ENCODE measurements around the gene ASTN2. TPM values are rescaled to one million over a fixed set of nuclear protein-coding genes. Genes with fewer than 3 reads are reported as not detected.

ASTN2 gene
- total and polyA plus RNA-seq, 2 experiments from 2014 or later = 5.8 to 7.5 TPM

DNA sequence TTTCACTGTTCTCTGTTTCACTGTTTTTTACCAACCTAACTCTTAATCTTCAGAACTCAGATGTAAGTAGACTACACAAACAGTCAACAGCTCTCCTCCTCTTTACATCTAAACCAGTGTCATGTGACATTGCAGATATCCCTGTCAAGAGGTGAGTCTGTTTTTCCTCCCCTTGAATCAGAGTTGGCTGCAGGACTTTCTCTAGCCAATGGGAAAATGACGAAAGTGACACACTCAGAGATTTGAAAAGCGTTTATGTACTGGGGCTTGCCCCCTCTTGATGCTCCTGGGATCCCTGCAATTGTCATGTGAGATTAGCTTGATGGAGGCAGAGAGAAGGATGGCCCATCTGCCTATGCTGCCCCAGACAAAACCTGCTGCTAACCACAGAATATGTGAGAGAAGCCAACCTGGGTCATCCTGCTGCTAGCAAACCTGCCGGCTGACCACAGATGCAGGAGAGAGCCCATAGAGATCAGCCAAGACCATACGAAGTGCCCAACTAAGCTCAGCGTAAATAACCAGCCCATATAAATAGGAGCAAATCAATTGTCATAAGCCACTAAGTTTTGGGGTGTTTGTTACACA is 111.1 kb downstream of the ASTN2 start:
- H3K27ac ChIP-seq = no peak overlapping the region

DNA sequence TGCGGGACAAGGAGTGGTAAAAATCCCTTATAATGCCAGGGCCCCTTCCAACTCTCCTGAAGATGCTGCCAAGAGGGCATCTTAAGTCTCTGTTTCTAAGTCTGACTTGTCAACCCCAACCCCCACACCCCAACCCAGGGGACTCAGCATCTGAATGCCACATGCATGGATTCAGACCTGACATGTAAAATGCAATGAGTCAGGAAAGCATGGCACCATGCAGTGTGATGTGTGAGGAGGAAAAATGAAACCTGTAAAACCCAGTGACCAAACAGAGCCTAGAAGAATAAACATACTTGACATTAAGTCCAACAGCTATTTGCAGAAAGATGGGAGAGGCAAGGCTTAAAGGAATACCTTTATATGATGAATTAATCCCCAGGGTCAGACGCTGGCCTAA is 112.4 kb downstream of the ASTN2 start:
- no peaks in the 10 kb centered on the region for H3F3A ChIP-seq (ENCODE audit: insufficient read depth)
- H3K4me1 ChIP-seq (ENCODE audit: insufficient read depth) = no peaks in the 10 kb centered on the region
- no peaks in the 10 kb centered on the region for H3K36me3 ChIP-seq (ENCODE audit: low read depth)
- no peak overlapping the region for H3K4me3 ChIP-seq
- H3K27me3 ChIP-seq (replicated peaks; ENCODE audit: insufficient read depth) = no peaks in the 10 kb centered on the region
- H3K9me3 ChIP-seq (ENCODE audit: low read depth) = no peaks in the 10 kb centered on the region
- H3K4me2 ChIP-seq (ENCODE audit: unreplicated experiment) = no peak overlapping the region
- TF ChIP-seq EZH2phosphoT487 (IDR thresholded peaks at IDR 0.05; ENCODE audit: insufficient read depth, low read depth) (no peak), EZH2 (IDR thresholded peaks at IDR 0.05; ENCODE audit: insufficient read depth, poor library complexity, severe bottlenecking) (no peak)
- no peak for DNase-seq
- H3K79me2 ChIP-seq (ENCODE audit: insufficient read depth) = no peaks in the 10 kb centered on the region
- H3K27ac ChIP-seq = no peak overlapping the region
- no peak overlapping the region for H3K9ac ChIP-seq
- no peaks in the 10 kb centered on the region for H4K20me1 ChIP-seq (ENCODE audit: insufficient read depth)
- H2AFZ ChIP-seq = no peak overlapping the region
- in situ Hi-C loops (cut with MboI) = no loop called here
- 15 to 16% methylated on average over 2 of the region's 2 CpGs for WGBS, 2 experiments (ENCODE audit: low coverage in 1 of 2, low lambda C conversion rate in 2 of 2, missing lambda C conversion rate in 2 of 2)
- H3K9me2 ChIP-seq (ENCODE audit: insufficient read depth) = no peaks in the 10 kb centered on the region

More for the DNA sequence above, 111.1 kb downstream of the ASTN2 start:
- in situ Hi-C loops (cut with MboI) = no loop called here
- H3K79me2 ChIP-seq (ENCODE audit: insufficient read depth) = no peaks in the 10 kb centered on the region
- no peak overlapping the region for H3K9ac ChIP-seq
- 33 to 40% methylated on average over 5 of the region's 5 CpGs for WGBS, 2 experiments (ENCODE audit: low coverage in 1 of 2, low lambda C conversion rate in 2 of 2, missing lambda C conversion rate in 2 of 2)
- no peaks in the 10 kb centered on the region for H3F3A ChIP-seq (ENCODE audit: insufficient read depth)
- H4K20me1 ChIP-seq (ENCODE audit: insufficient read depth) = no peaks in the 10 kb centered on the region
- H3K36me3 ChIP-seq (ENCODE audit: low read depth) = no peaks in the 10 kb centered on the region
- H3K4me1 ChIP-seq (ENCODE audit: insufficient read depth) = no peaks in the 10 kb centered on the region
- no peak overlapping the region for H3K4me3 ChIP-seq
- no peak overlapping the region for H2AFZ ChIP-seq
- no peaks in the 10 kb centered on the region for H3K9me2 ChIP-seq (ENCODE audit: insufficient read depth)
- H3K9me3 ChIP-seq (ENCODE audit: low read depth) = no peaks in the 10 kb centered on the region
- DNase-seq = no peak
- no peaks in the 10 kb centered on the region for H3K27me3 ChIP-seq (replicated peaks; ENCODE audit: insufficient read depth)
- no peak overlapping the region for H3K4me2 ChIP-seq (ENCODE audit: unreplicated experiment)
- TF ChIP-seq EZH2phosphoT487 (IDR thresholded peaks at IDR 0.05; ENCODE audit: insufficient read depth, low read depth) (no peak), EZH2 (IDR thresholded peaks at IDR 0.05; ENCODE audit: insufficient read depth, poor library complexity, severe bottlenecking) (no peak)

DNA sequence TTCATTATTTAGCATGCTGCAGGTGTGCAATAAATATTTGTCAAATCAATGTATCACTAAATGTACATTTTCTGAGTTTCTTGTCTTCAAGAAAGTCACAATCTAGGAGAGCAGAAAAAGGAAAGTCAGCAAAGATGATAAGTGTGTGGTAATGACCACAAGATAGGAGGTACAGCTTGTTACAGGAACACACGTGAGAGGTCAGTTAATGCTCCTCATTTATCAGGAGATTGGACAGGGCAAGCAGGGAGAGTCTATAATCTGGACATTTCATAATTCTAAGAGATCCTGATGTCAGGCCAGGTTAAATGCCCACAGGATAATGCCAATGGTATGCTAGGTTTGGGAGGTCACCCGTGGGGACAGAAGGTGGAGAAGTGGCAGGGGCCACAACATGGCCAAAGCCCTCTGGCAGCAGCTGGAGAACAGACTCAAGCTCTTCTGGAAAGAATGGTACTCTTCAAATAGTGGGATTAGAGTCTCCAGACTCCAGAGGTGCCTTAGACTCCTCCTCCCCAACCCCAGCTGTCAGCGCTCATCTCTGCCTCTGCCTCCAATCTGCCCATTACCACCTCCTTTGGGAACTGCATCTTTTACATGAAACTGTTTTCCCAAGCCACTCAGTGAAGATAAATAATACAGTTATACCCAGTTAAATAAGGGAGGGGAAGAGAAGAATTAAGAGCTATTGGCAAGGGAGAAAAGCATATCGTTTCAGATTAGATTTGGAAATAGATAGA is 114.3 kb downstream of the ASTN2 start:
- DNase-seq = no peak
- 25 to 34% methylated on average over 4 of the region's 4 CpGs for WGBS, 2 experiments (ENCODE audit: low coverage in 1 of 2, low lambda C conversion rate in 2 of 2, missing lambda C conversion rate in 2 of 2)
- H3K4me2 ChIP-seq (ENCODE audit: unreplicated experiment) = no peak overlapping the region
- H3K9me3 ChIP-seq (ENCODE audit: low read depth) = no peaks in the 10 kb centered on the region
- H3K9me2 ChIP-seq (ENCODE audit: insufficient read depth) = no peaks in the 10 kb centered on the region
- in situ Hi-C loops (cut with MboI) = no loop called here
- no peaks in the 10 kb centered on the region for H3K4me1 ChIP-seq (ENCODE audit: insufficient read depth)
- H3K27ac ChIP-seq = no peak overlapping the region
- H3K27me3 ChIP-seq (replicated peaks; ENCODE audit: insufficient read depth) = no peaks in the 10 kb centered on the region
- H3F3A ChIP-seq (ENCODE audit: insufficient read depth) = no peaks in the 10 kb centered on the region
- no peak for TF ChIP-seq EZH2 (IDR thresholded peaks at IDR 0.05; ENCODE audit: insufficient read depth, poor library complexity, severe bottlenecking)
- no peak for TF ChIP-seq EZH2phosphoT487 (IDR thresholded peaks at IDR 0.05; ENCODE audit: insufficient read depth, low read depth)
- H4K20me1 ChIP-seq (ENCODE audit: insufficient read depth) = no peaks in the 10 kb centered on the region
- H2AFZ ChIP-seq = no peak overlapping the region
- no peak overlapping the region for H3K4me3 ChIP-seq
- H3K36me3 ChIP-seq (ENCODE audit: low read depth) = no peaks in the 10 kb centered on the region
- H3K79me2 ChIP-seq (ENCODE audit: insufficient read depth) = no peaks in the 10 kb centered on the region
- H3K9ac ChIP-seq = no peak overlapping the region

DNA sequence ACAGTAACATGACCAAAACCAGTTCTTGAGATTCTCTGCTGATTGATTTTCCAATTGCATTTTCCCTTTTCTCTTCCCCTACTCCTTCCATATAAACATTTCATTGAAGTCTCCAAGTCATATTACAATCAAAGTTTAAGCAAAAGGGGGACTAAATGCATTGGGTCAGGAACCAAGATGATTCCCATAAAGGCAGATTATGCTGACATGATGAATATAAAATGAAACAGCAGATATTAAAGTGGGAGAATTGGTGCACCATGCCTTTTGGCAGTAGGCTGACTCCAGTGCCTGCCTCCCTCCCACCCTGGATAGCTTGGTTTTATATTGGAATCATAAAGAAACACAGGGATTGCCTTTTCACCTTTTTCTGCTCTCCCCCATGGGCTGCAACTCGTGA is 118.4 kb downstream of the ASTN2 start:
- Histone ChIP-seq H4K20me1 (ENCODE audit: insufficient read depth) (no peaks in the 10 kb centered on the region), H3K27me3 (replicated peaks; ENCODE audit: insufficient read depth) (no peaks in the 10 kb centered on the region), H3F3A (ENCODE audit: insufficient read depth) (no peaks in the 10 kb centered on the region), H3K36me3 (ENCODE audit: low read depth) (no peaks in the 10 kb centered on the region), H3K9ac (no peak overlapping the region), H3K79me2 (ENCODE audit: insufficient read depth) (no peaks in the 10 kb centered on the region), H3K4me3 (no peak overlapping the region), H2AFZ (no peak overlapping the region), H3K4me2 (ENCODE audit: unreplicated experiment) (no peak overlapping the region), H3K9me2 (ENCODE audit: insufficient read depth) (no peaks in the 10 kb centered on the region), H3K4me1 (ENCODE audit: insufficient read depth) (no peaks in the 10 kb centered on the region), H3K9me3 (ENCODE audit: low read depth) (no peaks in the 10 kb centered on the region), H3K27ac (no peak overlapping the region)
- WGBS, 2 experiments (ENCODE audit: low coverage in 1 of 2, low lambda C conversion rate in 2 of 2, missing lambda C conversion rate in 2 of 2) = 0 to 5% methylated on average over 1 of the region's 1 CpG
- in situ Hi-C loops (cut with MboI) = no loop called here
- TF ChIP-seq EZH2 (IDR thresholded peaks at IDR 0.05; ENCODE audit: insufficient read depth, poor library complexity, severe bottlenecking) = no peak
- TF ChIP-seq EZH2phosphoT487 (IDR thresholded peaks at IDR 0.05; ENCODE audit: insufficient read depth, low read depth) = no peak
- no peak for DNase-seq

Measured in GM23248 (cell line).